Mucosa of stomach (tissue), 1 donor: ENCODE measurements around the gene ING5.
"Not testable (repeated sequence)": the region's sequence is repeated elsewhere in the genome, so short reads cannot be mapped to it uniquely, and the experiment has no call there.

ENCODE experiments used
- H3K27me3 ChIP-seq: one replicate; pipeline ENCODE4 v1.7.0; 2013; ENCODE audit warnings: mild to moderate bottlenecking, low read length; ENCODE audit not compliant: control insufficient read depth, insufficient read depth
- H3K36me3 ChIP-seq: one replicate; pipeline ENCODE4 v1.7.0; 2013; ENCODE audit warnings: low read length; ENCODE audit not compliant: control insufficient read depth, insufficient read depth
- H3K4me1 ChIP-seq: one replicate; pipeline ENCODE4 v1.7.0; 2013; ENCODE audit warnings: mild to moderate bottlenecking, low read length; ENCODE audit not compliant: control insufficient read depth, insufficient read depth
- H3K4me3 ChIP-seq: one replicate; pipeline ENCODE4 v1.7.0; 2013; ENCODE audit warnings: low read length
- H3K9ac ChIP-seq: one replicate; pipeline ENCODE4 v1.7.0; 2013; ENCODE audit warnings: mild to moderate bottlenecking, low read length, moderate library complexity
- H3K9me3 ChIP-seq: one replicate; pipeline ENCODE4 v1.7.0; 2013; ENCODE audit warnings: mild to moderate bottlenecking, low read length, moderate library complexity; ENCODE audit not compliant: control insufficient read depth
- donor health status: Pancreatic carcinoma.

Gene ING5

DNA sequence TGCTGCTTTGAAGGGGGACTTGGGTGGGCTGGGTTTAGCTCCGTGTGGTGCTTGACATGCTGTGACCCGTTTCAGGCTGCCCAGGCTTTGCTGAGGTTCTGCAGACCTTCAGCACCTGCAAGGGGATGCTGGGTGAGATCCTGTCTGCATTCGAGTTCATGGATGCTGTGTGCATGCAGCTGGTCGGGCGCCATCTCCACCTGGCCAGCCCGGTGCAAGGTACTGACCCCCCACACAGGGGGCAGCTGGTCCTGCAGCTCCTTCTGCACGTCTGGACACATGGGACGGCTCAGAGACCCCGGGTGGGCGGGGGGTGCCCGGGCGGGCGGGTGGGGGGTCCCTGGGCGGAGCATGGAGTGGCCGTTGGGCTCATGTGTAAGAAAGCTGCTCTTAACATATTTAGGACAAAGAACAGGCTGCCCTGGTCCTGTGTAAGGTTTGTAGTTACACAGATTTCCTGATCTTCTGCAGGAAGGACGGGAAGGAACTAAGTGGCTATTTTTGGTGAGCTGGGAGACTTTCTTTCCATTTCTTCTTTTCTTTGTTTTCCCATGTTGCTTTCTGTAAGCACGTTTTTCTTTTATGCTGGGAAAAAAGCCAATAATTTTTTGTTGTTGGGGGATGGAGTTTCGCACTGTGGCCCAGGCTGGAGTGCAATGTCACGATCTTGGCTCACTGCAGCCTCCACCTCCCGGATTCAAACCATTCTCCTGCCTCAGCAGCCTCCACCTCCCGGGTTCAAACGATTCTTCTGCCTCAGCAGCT is 48.4 kb downstream of the ING5 start:
- no peaks in the 10 kb centered on the region for H3K9me3 ChIP-seq
- H3K4me1 ChIP-seq: no peaks in the 10 kb centered on the region
- H3K9ac ChIP-seq: no peak overlapping the region
- H3K4me3 ChIP-seq: no peak overlapping the region
- no peaks in the 10 kb centered on the region for H3K36me3 ChIP-seq
- no peaks in the 10 kb centered on the region for H3K27me3 ChIP-seq

DNA sequence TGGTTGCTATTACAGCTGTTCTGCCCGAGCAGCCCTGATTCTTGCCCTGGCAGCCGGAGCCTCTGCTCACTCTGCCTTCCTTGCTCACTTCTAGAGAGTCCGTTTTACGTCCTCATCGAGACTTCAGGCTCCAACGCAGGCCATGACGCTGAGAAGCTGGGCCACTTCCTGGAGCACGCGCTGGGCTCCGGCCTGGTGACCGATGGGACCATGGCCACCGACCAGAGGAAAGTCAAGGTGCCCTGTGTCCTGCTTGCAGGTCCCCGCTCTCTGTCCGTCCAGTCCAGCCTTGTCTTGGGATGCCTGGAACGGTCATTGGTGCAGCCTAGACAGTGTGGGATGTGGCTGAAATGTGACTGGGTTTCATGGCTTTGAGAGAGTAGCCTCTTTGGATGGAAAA is 49.3 kb downstream of the ING5 start:
- no peaks in the 10 kb centered on the region for H3K4me1 ChIP-seq
- no peak overlapping the region for H3K9ac ChIP-seq
- no peaks in the 10 kb centered on the region for H3K9me3 ChIP-seq
- H3K27me3 ChIP-seq: no peaks in the 10 kb centered on the region
- no peak overlapping the region for H3K4me3 ChIP-seq
- no peaks in the 10 kb centered on the region for H3K36me3 ChIP-seq

DNA sequence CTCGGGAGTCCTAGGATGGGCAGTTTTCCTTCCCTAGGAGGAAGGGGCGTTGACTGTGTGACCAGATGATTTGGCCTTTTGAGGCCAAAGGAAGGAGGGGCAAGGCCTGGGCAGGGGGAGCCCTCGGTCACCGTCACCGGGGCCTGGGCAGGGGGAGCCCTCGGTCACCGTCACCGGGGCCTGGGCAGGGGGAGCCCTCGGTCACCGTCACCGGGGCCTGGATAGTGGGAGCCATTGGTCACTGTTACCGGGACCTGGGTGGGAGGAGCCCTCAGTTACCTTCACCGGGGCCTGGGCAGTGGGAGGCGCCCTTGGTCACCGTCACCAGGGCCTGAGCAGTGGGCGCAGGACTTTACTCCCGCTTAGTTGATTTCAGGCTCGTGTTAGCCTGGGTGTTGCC is 49.9 kb downstream of the ING5 start:
- no peaks in the 10 kb centered on the region for H3K4me1 ChIP-seq
- no peak overlapping the region for H3K9ac ChIP-seq
- H3K9me3 ChIP-seq: no peaks in the 10 kb centered on the region
- H3K27me3 ChIP-seq: no peaks in the 10 kb centered on the region
- H3K4me3 ChIP-seq: no peak overlapping the region
- no peaks in the 10 kb centered on the region for H3K36me3 ChIP-seq

DNA sequence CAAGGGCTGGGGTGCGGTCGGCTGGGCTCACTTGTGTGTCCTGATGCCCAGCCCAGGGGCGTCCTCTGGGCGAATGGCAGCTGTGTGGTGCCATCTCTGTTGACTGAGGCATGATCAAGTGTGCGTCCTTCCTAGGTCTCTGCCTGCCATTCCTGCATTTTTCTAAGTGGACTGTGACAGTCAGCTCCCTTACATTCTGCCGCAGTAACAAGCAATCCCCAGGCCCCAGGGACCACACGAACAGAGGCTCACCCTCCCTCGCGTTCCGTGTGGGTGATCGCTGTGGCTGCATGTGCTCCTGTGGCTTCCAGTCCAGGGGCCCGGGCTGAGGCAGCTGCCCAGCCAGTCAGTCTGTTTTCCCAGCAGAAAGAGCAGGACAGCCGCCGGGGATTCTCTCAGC is 50.4 kb downstream of the ING5 start:
- Histone ChIP-seq H3K4me3 (no peak overlapping the region), H3K36me3 (no peaks in the 10 kb centered on the region), H3K4me1 (no peaks in the 10 kb centered on the region), H3K9me3 (no peaks in the 10 kb centered on the region), H3K27me3 (no peaks in the 10 kb centered on the region), H3K9ac (no peak overlapping the region)

DNA sequence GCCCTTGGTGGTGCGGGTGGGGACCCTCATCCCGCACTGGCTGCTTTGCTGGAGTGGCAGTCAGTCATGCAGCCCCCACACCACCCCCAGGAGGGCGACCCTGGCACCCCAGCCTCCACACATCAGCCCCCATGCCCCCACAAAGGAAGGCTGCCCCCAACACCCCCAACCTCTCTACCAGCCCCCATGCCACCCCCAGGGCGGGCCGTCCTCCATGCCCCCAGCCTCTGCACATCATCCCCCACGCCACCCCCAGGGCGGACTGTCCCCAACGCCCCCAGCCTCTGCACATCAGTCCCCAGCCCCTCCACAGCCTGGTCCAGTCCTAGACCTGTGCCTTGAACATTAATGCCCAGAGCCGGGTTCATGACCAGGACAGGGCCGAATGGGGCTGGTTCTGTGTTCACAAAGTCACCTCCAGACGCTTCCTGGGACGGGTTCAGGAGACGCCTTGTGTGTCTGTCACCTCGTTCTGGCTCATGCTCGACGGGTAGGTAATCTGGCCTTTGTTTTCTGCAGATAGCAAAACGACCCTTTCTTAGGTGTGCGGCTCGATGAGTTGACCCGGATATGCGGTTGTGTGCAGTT is 50.9 kb downstream of the ING5 start:
- H3K4me3 ChIP-seq: no peak overlapping the region
- no peaks in the 10 kb centered on the region for H3K9me3 ChIP-seq
- H3K9ac ChIP-seq: no peak overlapping the region
- no peaks in the 10 kb centered on the region for H3K4me1 ChIP-seq
- H3K36me3 ChIP-seq: no peaks in the 10 kb centered on the region
- no peaks in the 10 kb centered on the region for H3K27me3 ChIP-seq

DNA sequence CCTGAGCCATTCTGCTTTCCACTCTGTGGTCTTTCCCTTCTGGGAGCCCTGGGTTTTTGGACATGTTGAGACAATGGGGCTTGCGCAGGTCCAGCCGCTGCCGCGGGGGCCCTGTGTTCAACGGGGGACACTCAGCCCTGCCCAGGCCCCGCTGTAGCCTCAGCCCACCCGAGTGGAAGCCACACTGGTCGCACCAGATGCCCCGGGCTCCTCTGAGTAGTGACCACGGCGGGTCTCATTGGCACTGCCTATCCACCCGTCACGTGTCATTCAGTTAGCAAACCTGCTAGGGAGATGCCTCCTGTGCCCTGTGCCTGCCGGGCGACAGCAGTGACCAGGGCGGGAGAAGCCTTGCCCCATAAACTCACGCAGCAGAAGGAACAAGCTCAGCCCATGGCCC is 51.7 kb downstream of the ING5 start:
- Histone ChIP-seq H3K4me3 (no peak overlapping the region), H3K9ac (no peak overlapping the region), H3K9me3 (no peaks in the 10 kb centered on the region), H3K4me1 (no peaks in the 10 kb centered on the region), H3K36me3 (no peaks in the 10 kb centered on the region), H3K27me3 (no peaks in the 10 kb centered on the region)

DNA sequence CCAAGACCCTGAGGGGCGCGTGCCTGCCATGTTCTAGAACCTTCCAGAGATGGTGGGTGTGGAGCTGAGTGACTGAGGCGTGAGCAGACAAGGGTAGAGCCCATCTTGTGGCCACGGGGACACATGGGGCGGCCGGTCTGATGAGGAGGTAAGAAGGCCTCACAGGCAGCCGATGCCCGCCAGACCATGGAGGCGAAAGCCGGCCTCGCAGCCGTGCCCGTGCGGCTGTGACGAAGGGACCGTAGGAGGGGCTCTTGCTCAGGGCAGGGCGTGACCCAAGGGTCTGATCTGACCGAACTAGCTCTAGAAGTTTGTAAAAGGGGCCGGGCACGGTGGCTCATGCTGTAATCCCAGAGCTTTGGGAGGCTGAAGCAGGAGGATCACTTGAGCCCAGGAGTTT is 52.2 kb downstream of the ING5 start:
- H3K9ac ChIP-seq: no peak overlapping the region
- H3K4me1 ChIP-seq: no peaks in the 10 kb centered on the region
- H3K27me3 ChIP-seq: no peaks in the 10 kb centered on the region
- no peaks in the 10 kb centered on the region for H3K9me3 ChIP-seq
- no peaks in the 10 kb centered on the region for H3K36me3 ChIP-seq
- no peak overlapping the region for H3K4me3 ChIP-seq

DNA sequence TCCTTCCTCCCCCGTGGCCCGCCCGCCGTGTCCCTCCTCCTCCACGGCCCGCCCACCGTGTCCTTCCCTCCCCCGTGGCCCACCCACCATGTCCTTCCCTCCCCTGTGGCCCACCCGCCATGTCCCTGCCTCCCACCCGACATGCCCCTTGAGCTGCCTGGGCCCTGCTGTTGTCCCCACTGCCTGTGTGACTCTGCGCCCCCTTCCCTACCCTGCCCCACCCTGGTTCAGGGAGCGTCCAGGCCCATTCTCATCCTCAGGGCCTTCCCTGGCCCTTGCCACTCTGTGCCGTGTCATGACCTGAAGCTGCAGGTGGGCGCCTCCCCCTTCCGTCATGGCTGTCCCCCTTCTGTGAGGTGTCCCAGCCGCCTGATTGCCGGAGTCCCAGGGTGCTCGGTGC is 53.3 kb downstream of the ING5 start:
- Histone ChIP-seq H3K9ac (no peak overlapping the region), H3K36me3 (no peaks in the 10 kb centered on the region)

DNA sequence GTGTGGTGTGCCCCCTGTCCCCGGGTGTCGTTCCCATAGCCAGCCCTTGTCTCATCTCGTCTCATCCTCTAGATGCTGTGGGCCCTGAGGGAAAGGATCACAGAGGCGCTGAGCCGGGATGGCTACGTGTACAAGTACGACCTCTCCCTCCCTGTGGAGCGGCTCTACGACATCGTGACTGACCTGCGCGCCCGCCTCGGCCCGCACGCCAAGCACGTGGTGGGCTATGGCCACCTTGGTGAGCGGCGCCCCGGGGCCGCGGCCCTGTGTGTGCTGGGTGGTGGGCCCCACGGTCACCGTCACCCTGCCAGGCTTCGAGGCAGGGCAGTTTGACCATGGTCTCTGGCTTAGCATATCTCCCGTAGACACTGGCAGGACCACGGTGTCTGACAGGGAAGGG is 53.9 kb downstream of the ING5 start:
- no peaks in the 10 kb centered on the region for H3K27me3 ChIP-seq
- H3K36me3 ChIP-seq: no peaks in the 10 kb centered on the region

More for the DNA sequence above, 53.3 kb downstream of the ING5 start:
- H3K9me3 ChIP-seq: no peaks in the 10 kb centered on the region
- H3K27me3 ChIP-seq: no peaks in the 10 kb centered on the region
- H3K4me1 ChIP-seq: no peaks in the 10 kb centered on the region
- no peak overlapping the region for H3K4me3 ChIP-seq

DNA sequence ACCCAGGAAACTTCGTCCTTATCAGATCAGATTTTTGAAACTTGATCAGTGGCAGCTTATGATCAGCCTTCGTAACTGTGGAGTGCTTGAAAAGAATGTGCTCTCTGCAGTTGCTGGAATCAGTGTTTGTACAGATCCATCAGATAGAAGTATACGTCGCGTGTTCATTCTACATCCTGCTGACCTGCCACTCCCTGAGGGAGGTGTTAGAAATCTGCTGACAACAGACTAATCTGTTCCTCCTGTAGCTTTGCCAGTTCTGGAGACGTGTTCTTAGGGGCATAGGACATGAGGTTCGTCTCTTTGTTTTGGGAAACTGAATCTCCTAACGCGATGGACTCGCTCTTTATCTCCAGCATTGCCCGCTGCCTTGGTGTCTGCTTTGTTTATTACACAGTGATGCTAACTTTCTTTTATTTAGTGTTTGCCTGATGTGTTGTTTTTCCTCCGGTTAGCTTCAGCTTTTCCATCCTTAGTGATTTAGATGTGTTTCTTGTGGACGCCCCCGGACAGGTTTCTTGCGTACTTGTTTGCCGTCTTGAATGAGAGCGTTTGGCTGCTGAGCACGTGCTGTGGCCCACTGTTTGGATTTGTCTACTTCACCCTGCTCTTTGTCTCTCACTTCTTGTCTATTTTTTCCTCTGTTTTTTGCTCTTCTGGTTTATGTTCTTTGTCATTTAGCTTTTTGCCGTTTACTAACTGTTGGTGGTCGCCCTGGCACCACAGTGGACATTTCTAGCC is 57.4 kb downstream of the ING5 start:
- no peak overlapping the region for H3K9ac ChIP-seq
- H3K36me3 ChIP-seq: no peaks in the 10 kb centered on the region
- H3K9me3 ChIP-seq: peaks cover 4% of the 10 kb centered on the region
- no peak overlapping the region for H3K4me3 ChIP-seq
- no peaks in the 10 kb centered on the region for H3K4me1 ChIP-seq
- H3K27me3 ChIP-seq: no peaks in the 10 kb centered on the region

More for the DNA sequence above, 53.9 kb downstream of the ING5 start:
- H3K4me1 ChIP-seq: no peaks in the 10 kb centered on the region
- no peak overlapping the region for H3K9ac ChIP-seq
- no peak overlapping the region for H3K4me3 ChIP-seq
- peaks cover 4% of the 10 kb centered on the region for H3K9me3 ChIP-seq

DNA sequence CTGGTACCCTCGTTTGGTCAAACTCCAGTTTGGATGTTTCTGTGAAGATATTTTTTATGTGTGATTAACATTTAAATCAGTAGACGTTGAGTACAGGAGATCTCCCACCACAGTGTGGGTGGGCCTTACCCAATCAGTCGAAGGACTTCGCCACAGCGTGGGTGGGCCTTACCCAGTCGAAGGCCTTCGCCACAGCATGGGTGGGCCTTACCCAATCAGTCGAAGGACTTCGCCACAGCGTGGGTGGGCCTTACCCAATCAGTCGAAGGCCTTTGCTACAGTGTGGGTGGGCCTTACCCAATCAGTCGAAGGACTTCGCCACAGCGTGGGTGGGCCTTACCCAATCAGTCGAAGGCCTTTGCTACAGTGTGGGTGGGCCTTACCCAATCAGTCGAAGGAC is 58.1 kb downstream of the ING5 start:
- not testable (repeated sequence) for H3K4me3 ChIP-seq, H3K27me3 ChIP-seq, H3K9ac ChIP-seq, H3K36me3 ChIP-seq, H3K4me1 ChIP-seq, H3K9me3 ChIP-seq

DNA sequence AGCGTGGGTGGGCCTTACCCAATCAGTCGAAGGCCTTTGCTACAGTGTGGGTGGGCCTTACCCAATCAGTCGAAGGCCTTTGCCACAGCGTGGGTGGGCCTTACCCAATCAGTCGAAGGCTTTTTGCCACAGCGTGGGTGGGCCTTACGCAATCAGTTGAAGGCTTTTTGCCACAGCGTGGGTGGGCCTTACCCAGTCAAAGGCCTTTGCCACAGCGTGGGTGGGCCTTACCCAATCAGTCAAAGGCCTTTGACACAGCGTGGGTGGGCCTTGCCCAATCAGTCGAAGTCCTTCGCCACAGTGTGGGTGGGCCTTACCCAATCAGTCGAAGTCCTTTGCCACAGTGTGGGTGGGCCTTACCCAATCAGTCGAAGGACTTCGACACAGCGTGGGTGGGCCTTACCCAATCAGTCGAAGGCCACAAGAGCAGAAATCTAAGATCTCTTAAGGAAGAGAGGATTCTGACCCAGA is 58.5 kb downstream of the ING5 start:
- Histone ChIP-seq H3K36me3 (no peaks in the 10 kb centered on the region), H3K9ac (no peak overlapping the region), H3K4me3 (no peak overlapping the region), H3K4me1 (no peaks in the 10 kb centered on the region), H3K9me3 (peaks cover 4% of the 10 kb centered on the region), H3K27me3 (no peaks in the 10 kb centered on the region)
